HG03045 (cell line): Measurements from ENCODE around the gene MPIG6B.

Experiments
- ATAC-seq: cut with Tn5 transposase; IDR thresholded peaks from one replicate; pipeline ENCODE4 v1.9.1; 2021; ENCODE audit warnings: mild to moderate bottlenecking, moderate library complexity; ENCODE audit not compliant: unreplicated experiment

The MPIG6B gene, protein sequence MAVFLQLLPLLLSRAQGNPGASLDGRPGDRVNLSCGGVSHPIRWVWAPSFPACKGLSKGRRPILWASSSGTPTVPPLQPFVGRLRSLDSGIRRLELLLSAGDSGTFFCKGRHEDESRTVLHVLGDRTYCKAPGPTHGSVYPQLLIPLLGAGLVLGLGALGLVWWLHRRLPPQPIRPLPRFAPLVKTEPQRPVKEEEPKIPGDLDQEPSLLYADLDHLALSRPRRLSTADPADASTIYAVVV

DNA sequence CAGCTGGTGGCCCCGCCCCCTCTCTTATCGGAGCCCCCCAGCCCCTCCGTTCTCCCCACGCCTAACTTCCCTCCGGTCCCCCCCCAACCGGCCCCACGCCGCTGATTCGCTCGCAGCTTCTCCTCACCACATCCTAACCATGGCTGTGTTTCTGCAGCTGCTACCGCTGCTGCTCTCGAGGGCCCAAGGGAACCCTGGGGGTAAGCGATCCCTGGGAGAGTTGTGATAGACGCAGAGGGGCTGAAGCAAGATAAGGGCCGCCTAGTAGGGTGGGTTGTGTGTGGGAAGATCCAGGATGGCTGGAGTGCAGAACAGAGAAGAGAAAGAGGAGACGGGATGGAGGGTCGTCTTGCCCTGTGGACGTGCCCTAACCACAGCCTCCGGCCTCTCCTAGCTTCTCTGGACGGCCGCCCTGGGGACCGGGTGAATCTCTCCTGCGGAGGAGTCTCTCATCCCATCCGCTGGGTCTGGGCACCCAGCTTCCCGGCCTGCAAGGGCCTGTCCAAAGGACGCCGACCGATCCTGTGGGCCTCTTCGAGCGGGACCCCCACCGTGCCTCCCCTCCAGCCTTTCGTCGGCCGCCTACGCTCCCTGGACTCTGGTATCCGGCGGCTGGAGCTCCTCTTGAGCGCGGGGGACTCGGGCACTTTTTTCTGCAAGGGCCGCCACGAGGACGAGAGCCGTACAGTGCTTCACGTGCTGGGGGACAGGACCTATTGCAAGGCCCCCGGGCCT lies at the start of gene MPIG6B:
Gene MPIG6B (plus strand): TSS at position 129 of the 735 bp plus-strand sequence. CDS start 11 bp downstream, at position 140.
- no peak for ATAC-seq

DNA sequence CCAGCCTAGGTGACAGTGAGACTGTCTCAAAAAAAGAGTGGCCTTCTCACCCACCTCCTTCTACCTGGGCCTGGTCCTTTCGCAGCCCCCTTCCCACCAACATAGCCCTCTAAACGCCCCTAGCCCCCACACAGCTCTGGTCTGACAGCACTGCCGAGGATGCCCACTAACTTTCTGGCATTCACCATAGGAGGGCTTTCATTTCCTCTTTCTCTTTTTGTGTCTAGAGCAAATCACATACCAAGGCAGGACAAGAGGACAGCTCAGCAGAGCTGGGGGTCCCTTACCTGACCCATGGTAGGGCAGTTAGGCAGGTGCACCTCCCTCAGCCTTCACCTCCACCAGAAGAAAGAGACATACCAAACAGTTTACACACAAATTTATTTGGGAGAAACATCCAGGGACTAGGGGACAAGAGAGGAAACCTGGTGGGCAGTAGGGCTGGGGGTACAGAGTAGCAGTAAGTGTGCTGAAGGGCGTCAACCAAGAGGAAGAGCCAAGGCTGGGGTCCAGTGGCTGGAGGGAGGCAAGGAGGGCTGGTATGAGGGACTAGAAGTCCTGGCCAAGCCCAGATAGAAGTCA lies 46.8 kb upstream of the MPIG6B start:
- no peak for ATAC-seq

DNA sequence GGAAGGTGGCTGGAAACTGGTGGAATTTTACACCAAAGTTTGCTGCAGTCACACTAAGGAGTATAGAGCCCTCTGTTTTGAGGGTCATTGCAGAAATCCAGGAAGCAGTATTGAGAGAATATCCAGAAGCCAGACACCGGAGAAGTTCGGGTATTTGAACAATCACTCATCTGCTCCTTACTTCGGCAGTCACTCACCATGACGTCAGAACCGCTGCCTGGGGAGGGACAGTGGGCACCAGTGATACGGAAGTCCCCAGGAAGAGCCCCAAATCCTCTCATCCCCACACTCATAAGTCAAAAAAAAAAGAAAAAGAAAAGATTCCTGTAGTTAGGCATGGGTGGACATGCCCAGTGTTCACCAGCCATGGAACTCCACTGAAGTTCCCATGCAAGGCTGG lies 46.3 kb upstream of the MPIG6B start:
- no peak for ATAC-seq

DNA sequence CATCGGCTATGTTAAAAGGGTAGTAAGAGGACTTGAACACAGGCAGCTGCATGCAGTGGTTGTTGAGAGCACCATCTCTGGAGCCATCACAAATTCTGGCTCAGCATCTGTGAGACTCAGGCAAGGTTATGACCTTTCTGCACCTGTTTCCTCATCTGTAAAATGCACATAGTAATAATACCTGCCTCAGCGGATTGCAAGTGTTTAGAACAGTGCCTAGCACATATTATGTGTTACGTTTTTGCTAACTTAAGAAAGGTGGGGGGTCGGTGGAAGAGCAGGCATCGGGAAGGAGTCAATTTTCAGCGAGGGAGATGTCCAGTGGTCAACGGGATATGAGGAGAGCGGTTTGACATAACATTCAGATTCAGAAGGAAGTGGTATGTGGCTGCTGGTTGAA lies 45.2 kb upstream of the MPIG6B start:
- ATAC-seq, result no peak

DNA sequence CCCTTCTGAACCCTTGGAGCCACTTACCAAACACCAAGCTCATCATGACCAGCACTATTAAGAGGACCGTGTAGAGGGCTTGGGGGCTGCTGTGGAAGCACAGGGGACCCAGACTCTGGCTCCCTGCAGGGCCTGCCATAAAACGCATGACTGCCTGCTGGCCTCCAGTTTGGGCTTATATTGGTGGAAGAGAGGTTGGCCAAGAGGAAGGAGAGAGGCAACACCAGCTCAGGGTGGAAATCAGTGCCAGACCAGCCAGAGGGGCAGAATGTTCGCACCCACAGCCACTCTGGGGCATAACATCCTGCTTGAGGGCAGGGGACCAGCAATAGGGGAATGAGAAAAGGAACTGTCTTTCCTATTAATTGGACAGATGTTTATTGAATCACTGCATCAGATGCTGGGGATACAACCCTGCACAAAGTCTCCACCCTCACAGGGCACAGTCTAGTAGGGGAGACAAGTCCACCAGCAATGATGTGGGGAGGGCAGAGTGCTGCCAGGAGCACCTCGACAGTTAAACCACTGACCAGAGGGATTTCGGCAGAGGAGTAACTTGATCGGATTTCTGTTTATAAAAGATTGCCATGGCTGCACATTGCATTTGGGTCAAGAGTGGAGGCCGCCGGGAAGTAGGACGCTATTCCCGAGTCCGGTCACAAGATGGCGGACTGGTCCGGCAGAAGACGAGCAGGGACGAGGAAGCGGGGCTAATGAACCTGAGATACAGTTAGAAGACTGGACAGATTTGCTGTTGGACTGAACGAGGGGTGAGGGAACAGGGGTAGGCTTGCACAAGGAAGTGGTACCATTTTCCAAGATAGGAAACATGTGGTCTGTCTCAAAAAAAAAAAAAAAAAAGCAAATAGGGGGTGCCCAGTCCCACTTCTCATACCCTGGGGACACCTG lies 42.7 kb upstream of the MPIG6B start, which contains the start of gene LY6G5C:
Gene LY6G5C (minus strand): TSS at position 842 of the 909 bp plus-strand sequence. CDS start 694 bp downstream, at position 148.
- no peak for ATAC-seq

DNA sequence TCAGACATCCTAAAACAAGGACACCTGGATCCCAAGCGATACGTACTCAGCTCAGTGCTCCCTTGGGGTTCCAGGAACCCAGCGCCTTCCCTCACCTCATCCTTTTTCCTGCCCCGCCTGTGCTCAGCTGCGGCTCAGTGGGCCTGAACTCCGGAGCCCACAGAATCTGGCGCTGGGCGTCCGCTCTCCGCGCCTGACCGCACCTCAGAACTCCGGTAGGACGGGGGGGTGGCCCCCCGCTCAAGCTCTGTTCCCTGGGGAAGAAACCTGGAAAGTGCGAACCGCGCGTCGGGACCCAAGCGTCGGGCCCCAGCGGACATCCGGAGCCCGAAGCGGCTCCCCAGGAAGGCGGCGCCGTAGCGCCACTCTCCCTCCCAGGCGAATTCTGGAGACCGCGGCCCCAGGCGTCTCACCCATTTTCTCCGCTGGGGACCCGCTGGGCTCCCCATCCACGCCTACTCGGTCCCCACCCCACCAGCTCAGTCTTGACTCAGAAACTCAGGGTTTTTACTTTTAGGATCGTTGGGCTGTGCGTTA lies 42.0 kb upstream of the MPIG6B start:
- ATAC-seq, result no peak

DNA sequence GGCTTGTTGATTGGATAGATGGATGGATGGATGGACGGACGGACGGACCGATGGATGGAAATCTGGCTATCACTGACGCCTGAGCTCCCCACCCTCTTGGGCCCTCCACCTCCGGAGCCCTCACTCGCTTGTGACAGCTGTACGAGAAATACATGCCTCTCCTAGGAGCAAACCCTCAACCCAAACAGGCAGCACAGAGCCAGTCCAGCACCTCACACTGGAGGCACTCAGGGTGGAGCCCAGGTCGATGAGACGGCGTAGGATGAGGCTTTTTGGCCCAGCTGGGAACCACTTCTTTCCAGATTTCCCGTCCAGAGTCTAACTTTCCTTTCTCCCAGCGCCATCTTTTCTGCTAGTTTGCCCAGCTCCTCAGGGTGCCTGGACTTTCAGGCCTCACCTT lies 39.6 kb upstream of the MPIG6B start:
- no peak for ATAC-seq

DNA sequence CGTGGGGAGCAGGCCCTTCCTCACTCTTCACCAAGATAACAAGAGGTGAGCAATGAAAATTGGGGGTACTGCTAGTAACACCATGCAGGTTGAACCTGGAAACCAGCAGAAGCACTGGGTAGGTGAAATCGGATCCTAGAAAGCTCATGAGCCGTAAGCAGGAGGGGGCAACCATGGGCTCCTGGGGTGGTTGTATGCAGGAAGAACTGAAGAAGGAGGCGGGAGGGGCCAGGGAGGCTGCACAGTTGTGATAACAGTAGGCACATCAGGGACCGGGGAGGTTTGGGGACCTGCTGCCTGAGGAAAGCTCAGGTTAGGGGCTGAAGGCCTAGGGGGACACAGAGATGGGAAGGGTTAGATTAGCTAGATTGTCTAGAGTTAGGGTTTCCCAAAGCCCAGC lies 36.7 kb upstream of the MPIG6B start:
- no peak for ATAC-seq

DNA sequence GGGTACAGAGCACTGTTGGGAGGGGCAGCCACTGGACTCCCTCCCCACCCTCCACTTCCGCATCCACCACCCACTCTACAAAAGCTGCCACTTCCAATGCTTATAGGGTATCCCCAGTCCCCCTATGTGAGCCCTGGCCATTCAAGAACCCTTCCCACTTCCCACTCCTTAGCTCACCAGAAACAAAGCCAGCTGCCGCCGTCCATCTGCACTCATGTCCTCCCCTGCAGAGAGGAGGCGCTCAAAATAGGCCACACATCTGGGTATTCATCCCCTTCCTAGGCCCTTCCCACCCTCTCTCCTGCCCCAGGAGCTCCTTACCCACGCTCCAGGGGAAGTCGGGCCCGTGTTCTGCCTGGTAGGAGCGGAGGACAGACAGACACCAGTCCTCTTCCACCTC lies 35.9 kb upstream of the MPIG6B start:
- ATAC-seq, result no peak

DNA sequence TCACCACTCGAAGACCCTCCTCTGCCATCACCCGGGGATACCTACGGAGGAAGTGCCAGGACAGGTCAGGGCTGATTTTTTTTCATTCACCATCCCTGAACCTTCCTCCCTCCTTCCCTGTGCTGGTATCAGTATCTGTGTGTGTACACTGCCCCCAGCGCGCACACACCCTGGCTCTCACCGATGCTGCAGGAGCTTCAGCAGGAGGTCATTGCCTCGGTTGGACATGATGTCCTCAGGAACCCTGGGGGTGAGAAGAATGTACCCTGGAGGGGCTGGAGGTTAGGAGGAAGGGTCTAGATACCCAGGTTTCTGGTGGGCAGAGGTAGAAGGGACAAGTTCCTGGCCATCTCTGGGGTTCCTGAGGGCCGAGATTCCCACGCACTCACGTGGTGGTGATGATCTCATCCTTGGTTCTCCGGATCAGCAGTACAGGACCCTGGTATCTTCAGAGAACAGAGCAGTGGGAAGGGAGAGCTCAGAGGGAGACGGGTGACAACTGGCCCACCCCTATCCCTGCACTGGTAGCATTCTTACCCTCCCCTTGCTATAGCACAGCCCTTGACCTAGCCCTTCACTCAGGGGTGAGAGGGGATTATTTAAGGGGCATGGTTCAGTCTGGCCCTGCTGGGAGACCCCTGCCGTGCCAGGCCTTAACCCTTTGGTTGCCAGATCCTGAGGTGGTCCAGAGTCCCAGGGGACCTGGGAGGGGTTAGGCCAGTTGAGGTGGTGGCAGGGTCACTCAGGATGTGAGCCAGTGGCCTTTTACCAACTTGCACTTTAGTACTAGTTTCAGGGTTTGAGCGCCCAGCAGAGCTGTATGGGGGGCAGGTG lies 35.1 kb upstream of the MPIG6B start:
- no peak for ATAC-seq

DNA sequence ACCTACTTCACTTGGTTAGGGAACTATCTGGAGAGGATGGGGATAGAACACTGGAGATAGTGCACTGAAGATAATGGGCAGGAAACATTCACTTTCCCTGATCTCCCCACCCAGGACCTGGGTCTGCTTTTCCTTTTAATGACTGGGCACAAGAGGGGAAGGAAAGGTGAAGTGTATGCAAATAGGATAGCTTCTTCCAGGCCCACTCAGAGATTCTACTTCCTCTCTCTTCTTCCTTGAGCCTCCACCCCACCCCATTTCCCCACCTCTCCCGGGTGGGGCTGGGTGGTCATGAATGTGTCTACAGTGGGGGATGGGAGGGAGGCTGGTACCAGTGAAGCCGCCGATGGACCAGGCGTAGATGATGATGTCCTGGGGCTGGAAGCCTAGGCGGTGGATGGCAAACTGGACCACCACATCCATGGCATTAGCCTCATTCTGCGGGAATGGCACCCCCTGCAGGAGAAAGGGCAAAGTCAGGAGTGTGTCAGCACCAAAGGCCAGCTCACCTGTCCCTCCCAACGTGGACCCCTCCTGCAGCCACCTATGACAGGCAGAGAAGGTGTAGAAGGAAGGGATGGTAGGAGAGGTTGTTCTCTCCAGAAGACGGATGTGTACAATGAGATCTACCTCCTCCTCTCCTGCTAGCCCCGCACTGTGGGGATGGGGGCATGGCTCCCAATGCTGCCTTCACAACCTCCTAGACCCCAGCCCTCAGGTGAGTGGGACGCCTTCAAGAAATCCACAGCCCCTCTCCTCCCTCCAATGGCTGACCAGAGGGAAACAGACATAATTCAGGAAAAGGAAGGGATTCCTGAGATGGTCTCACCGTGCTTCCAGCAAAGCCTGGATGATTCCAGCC lies 33.7 kb upstream of the MPIG6B start:
- ATAC-seq, result no peak

DNA sequence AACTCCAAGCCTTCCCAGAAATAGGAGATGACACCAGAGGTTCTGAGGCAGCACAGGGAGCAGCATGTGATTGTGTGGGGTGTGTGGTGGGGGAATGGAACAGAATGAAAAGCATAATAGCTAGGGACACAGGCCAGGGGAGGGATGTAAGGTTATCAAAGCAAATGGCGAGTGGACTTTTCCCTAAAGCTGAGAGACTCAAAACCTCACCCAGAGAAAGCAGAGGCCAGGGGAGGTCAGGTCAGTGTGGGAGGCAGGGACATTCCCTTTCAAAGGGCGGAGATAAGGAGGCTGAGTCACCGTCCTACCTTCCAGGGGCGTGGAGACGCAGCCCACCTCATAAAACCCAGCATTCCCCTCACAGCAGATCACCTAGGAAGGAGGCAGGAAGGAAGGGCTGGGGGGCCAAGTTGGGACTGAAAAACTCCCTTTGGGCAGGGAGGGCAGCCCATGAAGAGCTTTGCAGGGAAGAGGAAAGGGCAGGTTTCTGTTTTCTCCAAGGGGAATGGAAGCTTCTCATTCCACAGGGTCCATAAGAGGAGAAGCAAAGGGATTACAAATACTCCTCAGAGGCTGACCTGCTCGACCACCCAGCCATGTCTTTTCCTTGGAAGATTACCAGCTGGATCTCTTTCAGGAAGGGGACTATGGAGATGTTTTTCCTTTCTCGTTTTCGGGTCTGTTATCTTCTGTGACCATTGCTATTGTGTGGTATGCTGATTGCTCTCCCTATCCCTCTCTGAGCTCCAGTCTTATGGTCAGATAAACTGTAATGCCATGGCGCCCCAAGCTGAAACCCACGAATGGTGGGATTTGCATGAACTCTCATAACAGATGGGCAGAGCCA lies 32.7 kb upstream of the MPIG6B start:
- ATAC-seq, result no peak

DNA sequence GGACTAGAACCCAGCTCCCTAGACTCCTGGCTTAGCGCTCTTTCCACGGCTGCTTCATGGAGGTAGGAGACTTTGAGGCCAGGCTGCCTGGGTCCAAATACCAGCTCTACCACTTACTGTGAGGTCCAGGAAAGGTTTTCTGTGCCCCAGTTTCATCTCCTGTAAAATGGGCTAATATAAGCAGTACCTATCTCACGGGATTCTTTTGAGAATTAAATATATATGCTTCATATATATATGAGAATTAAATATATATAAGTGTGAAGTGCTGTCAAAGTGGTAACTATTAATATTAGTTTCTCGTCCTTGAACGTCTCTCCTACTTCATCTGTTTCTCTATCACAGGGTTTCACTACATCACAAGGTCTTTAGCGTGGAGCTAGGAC lies 32.1 kb upstream of the MPIG6B start:
- no peak for ATAC-seq

DNA sequence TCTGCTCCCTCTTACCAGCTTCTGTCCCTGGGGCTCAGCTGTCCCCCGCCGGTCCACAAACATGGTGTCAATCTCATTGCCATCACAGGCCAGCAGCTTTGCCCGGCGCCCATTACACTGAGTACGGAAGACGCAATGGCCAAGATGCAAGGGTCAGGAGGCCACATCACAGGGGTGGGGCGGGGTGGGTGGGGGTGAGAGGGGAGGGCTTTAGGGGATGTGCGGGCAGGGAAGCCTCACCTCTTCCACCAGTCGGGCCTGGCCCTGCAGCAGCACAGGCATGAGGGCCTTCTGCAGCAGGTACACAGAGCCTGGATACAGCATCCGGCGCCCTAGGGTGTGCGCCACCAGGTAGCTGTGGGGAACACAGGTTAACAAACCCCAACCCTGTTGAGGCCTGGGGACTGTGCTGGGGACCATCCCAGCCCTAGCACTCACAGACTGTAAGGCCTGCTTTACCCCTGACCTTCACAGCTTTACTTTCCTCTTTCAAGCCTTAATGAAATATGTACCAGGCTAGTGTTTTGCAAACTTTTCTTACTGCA lies 31.5 kb upstream of the MPIG6B start:
- no peak for ATAC-seq

DNA sequence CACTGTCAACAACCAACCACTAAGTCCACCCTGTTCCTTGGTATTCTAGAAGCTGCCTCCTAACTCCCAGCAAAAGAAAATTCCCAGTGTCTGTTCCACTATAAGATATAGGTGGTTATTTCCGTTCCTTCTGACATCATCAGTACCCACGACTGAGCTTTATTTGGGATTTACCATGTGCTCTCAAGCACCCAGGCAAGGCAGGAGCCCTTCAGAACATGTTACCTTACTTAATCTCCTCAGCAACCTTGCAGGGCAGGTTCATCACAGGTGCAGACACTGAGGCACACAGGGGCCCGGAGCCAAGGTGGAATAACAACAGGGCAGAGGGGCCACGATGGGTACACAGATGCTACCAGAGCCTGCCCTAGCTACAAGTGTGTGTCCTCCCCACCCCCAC lies 30.8 kb upstream of the MPIG6B start:
- ATAC-seq, result no peak

DNA sequence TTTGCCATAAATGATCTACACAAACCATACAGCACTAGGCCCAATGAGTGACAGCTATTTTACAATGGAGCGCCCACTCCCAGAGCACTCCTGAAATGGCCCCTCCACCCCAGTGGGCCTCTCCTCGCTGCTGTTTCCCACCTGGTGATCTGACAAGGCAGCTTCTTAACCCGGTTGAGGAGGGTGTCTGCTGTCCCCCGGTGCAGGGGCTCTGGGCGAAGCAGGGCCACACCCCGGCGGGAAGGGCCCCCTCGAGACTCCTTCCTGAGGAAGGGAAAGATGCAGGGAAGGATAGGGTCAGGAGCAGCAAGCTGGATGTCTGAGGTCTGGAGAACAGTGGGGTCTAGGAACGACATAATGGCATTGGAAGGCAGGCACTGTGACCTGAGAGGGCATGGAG lies 30.3 kb upstream of the MPIG6B start:
- no peak for ATAC-seq

DNA sequence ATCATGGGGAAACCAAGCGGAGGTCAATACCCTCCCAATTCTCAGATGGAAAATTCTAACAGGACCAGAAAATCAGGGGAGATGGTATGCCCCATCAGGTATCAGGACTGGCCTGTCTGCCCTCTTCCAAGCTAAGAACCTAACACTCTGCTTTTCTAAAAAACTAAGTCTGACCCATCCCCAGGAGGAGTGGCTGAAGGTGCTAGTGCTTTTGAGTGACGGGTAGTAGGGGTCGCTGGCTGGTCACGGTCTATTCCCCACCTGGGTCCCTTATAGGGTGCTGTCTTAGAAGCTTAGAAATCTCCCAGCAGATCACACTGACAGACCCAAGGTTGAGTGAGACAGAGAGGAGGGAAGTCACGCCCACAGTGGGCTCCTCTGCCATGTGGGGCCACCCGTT lies 29.6 kb upstream of the MPIG6B start:
- no peak for ATAC-seq

DNA sequence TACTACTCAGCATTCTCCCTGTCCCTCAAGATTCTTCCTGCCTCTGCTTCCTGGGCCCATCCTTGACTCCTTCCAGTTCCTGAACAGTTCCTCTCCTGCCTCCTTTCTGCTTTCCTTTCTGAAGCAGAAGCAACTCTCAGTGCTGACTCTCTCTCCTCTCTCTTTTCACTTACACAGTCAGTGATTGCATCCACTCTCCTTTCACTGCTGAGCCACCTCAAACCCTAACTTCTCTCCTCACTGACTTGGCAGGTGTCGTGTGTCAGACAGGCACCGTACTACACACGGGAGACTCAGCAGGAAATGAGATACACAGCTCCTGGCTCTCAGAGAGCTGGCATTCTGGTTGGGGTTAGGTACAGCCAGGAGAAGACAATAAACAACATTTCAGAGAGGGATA lies 25.6 kb upstream of the MPIG6B start:
- ATAC-seq, result no peak
